IPS DF 4.7 (cell line): Measurements from ENCODE around the gene OR5D14.

Source experiments
- DNase-seq: peaks from one replicate; pipeline ENCODE4 v3.0.0-alpha.2; 2013; ENCODE audit warnings: low spot score; ENCODE audit errors: extremely low read depth

OR5D14 gene

DNA sequence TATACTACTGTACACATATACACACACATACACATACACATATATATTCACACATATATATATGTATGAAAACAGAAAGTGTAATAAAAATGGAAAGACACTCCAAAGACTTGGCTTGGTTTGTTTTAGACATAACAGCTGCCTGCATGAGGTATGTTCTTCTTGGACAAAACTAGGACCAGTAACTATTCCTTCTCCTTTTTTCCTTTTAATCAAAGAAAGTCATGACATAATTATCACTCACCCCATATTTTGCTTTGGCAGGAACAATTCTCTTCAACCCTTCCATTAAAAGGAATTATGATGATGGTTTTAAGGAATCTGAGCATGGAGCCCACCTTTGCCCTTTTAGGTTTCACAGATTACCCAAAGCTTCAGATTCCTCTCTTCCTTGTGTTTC, at the start of gene OR5D14:
Gene OR5D14, plus strand, starts transcription at position 301 of the 400 bp plus-strand sequence. Its CDS starts 0 bp downstream, at position 301.
- no peak for DNase-seq

- no peak for DNase-seq
Measured at GRCh38 chr11:55773138-55773537, 22.2 kb upstream of the OR5D14 start, which contains the start of gene OR5D13. Gene OR5D13 (plus strand): TSS chr11:55773438. CDS start chr11:55773438, 0 bp downstream.

DNA sequence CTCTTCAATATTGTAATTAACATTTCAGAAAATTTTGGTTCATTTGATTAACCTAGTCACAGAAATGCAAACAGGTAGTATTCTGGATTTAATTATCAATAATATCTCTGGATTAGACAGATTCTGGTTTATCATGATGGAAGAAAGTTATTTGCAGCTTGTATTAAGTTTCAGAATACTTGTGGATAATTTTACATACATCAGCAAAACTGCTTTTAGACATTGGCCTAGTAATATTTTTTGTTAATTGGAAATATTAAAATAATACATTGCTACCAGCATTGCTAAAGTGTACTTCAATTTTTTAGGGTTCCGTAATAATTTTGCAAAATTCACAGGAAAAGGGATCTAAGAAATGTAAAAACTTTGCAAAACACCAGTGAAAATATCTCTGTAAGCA, 3.8 kb upstream of the OR5D14 start:
- no peak for DNase-seq

DNA sequence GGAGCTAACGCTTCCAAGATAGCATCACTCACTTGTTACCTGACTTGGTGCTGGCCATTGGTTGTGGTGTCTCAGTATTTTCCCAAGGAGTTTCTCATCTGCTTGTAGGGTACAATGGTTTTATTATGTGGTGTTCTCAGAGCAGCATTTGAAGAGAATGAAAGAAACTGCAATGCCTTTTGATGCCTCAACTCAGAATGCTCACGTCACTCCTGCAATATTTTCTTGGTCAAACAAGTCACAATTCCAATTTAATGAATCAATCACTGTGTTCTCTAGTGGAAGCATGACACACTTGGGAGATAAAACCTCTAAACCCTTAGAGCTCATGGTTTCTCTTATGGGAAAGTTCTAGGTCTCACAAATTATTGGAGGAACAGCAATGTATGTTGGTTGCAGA, 2.0 kb upstream of the OR5D14 start:
- no peak for DNase-seq

DNA sequence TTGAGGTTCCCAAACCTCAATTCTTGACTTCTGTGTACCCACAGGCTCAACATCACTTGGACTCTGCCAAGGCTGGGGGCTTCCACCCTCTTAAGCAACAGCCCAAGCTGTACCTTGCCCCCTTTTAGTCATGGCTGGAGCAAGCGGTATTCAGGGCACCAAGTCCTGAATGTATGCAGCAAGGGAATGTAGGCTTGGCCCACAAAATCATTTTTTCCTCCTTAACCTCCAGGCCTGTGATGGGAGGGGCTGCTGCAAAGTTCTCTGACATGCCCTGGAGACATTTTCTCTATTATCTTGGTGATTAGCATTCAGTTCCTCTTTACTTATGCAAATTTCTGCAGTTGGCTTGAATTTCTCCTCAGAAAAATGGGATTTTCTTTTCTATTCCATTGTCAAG, 10.9 kb downstream of the OR5D14 start:
- no peak for DNase-seq

DNA sequence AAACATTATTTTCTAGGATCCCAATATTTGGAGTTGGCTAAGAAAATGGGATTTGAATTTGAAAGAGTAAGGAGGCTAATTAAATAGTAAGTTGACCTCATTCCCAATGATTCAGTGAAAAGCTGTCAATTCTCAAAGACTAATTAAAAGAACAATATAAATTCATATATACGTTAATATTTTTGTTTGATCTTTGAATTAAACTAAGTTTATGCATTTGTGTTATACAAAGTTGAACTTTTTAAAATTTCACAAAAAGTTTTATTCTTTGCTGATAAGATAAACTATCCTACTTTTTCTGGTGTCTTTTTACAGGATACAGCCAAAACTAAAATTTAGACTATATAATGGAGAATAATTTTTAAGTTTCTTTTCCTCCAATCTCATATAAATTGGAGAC, 15.7 kb downstream of the OR5D14 start, which contains the start of gene OR5L1:
Gene OR5L1, plus strand, starts transcription at position 301 of the 400 bp plus-strand sequence. CDS start 100 bp downstream, outside the sequence.
- DNase-seq: no peak

GRCh38 chr11:55819330-55819729, 24.0 kb downstream of the OR5D14 start, which contains the start of gene OR5D18:
Gene OR5D18 (plus strand): TSS chr11:55819630. CDS start chr11:55819630, 0 bp downstream.
- no peak for DNase-seq

DNA sequence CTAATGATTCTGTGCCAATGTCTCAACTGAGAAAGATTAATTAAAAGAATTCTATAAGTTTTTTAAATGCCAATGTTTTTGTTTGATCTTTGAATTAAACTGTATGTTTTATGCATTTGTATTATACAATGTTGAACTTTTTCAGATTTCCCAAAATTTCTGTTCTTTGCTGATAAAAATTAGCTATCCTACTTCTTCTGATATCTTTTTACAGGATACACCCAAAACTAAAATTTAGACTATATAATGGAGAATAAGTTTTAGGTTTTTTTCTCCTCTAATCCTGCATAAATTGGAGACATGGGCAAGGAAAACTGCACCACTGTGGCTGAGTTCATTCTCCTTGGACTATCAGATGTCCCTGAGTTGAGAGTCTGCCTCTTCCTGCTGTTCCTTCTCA, 31.6 kb downstream of the OR5D14 start, which contains the start of gene OR5L2:
Gene OR5L2, plus strand, starts transcription at position 301 of the 400 bp plus-strand sequence. Its CDS starts 0 bp downstream, at position 301.
- no peak for DNase-seq

DNA sequence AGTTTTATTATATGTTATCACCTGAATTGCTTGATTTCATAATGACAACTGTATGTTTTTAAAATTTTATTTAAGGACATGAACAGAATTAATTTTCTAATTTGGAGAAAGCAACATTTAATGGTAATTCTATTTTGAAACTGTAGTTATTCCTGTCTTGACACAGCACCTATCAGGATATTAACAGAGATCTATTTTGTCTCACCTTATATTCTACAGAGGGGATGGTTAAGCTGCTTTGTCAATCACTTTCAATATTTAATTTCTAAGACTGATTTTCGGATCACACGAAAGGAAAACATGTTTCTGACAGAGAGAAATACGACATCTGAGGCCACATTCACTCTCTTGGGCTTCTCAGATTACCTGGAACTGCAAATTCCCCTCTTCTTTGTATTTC, 43.1 kb downstream of the OR5D14 start, which contains the start of gene OR5D16:
Gene OR5D16, plus strand, starts transcription at position 301 of the 400 bp plus-strand sequence. Its CDS starts 0 bp downstream, at position 301.
- DNase-seq: no peak
